ENCODE results near the gene TAS2R40. TPM values are rescaled to one million over a fixed set of nuclear protein-coding genes. Genes with fewer than 3 reads are reported as not detected.

TAS2R40 gene
- total RNA-seq, 1 experiment from 2014 or later: not detected

GRCh38 chr7:143265017-143265693, 43.3 kb downstream of the TAS2R40 start:
- peaks cover 5 to 10% of the 10 kb centered on the region in 2 experiments; a peak in 3 of 4 replicates for H3K36me3 ChIP-seq (ENCODE audit: control insufficient read depth in 1 of 2, insufficient read depth in 2 of 2, low read length in 2 of 2)
- no peak overlapping the region for H2AFZ ChIP-seq (ENCODE audit: low read depth, low read length, poor library complexity, severe bottlenecking)
- H3K9me2 ChIP-seq (ENCODE audit: insufficient read depth): no peaks in the 10 kb centered on the region
- H3K4me3 ChIP-seq (replicated peaks in 1 of 2; ENCODE audit: low read depth in 1 of 2, low read length in 2 of 2): no peak overlapping the region
- H3K4me2 ChIP-seq (ENCODE audit: low read length): no peak overlapping the region
- no peak for ATAC-seq
- no peak overlapping the region for H3K27ac ChIP-seq (ENCODE audit: low read depth, low read length)
- no TSS peak for BruUV-seq (replicated peaks)
- intact Hi-C loops (cut with micrococcal nuclease): loop anchor here (2.0 kb wide), 1 partner anchor 20 kb away; the partner anchor contains the start of gene TMEM139
- H3K9ac ChIP-seq (ENCODE audit: low read length): no peak overlapping the region
- POLR2A ChIA-PET: no interaction called here
- TF ChIP-seq SRF (IDR thresholded peaks at IDR 0.05; ENCODE audit: low read depth) (no peak), FOSL1 (IDR thresholded peaks at IDR 0.05; ENCODE audit: low read depth) (no peak), TCF7L2 (IDR thresholded peaks at IDR 0.05; ENCODE audit: borderline replicate concordance, extremely low read depth, insufficient read depth, insufficient read length) (no peak), RAD21 (IDR thresholded peaks at IDR 0.05; ENCODE audit: low read depth) (no peak), CEBPB (IDR thresholded peaks at IDR 0.05; ENCODE audit: low read depth) (no peak), POLR2A (IDR thresholded peaks at IDR 0.05; ENCODE audit: borderline replicate concordance, extremely low read depth, insufficient read depth, insufficient read length) (no peak), JUND (IDR thresholded peaks at IDR 0.05) (no peak), SP1 (IDR thresholded peaks at IDR 0.05; ENCODE audit: low read depth) (no peak), EGR1 (IDR thresholded peaks at IDR 0.05; ENCODE audit: low read depth) (no peak)
- H3K9me3 ChIP-seq (ENCODE audit: control insufficient read depth in 1 of 2, insufficient read depth in 1 of 2, low read depth in 1 of 2, low read length in 2 of 2): no peaks in the 10 kb centered on the region
- peaks cover 3 to 18% of the 10 kb centered on the region in 2 experiments; a peak in 3 of 4 replicates for H3K4me1 ChIP-seq (ENCODE audit: control insufficient read depth in 1 of 2, insufficient read depth in 2 of 2, low read length in 2 of 2)
- DNase-seq (ENCODE audit: low read depth, low spot score): no peak
- H3K79me2 ChIP-seq (ENCODE audit: insufficient read depth, low read length): peaks cover 11% of the 10 kb centered on the region; the same call in 1 of the 2 replicates
- CTCF ChIA-PET: no interaction called here
- H4K20me1 ChIP-seq (ENCODE audit: insufficient read depth): no peaks in the 10 kb centered on the region
- RAD21 ChIA-PET (ENCODE audit: low non-redundant PET in 1 of 2, low total read pairs in 2 of 2, uncharacterized antibody in 2 of 2, unreplicated experiment in 2 of 2): no interaction called here
- no peaks in the 10 kb centered on the region for H3K27me3 ChIP-seq (ENCODE audit: insufficient read depth, low read length)

GRCh38 chr7:143269251-143269650, 47.4 kb downstream of the TAS2R40 start:
- Histone ChIP-seq H3K9me3 (ENCODE audit: control insufficient read depth in 1 of 2, insufficient read depth in 1 of 2, low read depth in 1 of 2, low read length in 2 of 2) (no peaks in the 10 kb centered on the region), H3K27ac (ENCODE audit: low read depth, low read length) (no peak overlapping the region), H4K20me1 (ENCODE audit: insufficient read depth) (no peaks in the 10 kb centered on the region), H3K4me2 (ENCODE audit: low read length) (no peak overlapping the region), H3K79me2 (ENCODE audit: insufficient read depth, low read length) (peaks cover 4% of the 10 kb centered on the region; the same call in 1 of the 2 replicates), H2AFZ (ENCODE audit: low read depth, low read length, poor library complexity, severe bottlenecking) (no peak overlapping the region), H3K4me3 (replicated peaks in 1 of 2; ENCODE audit: low read depth in 1 of 2, low read length in 2 of 2) (no peak overlapping the region), H3K27me3 (ENCODE audit: insufficient read depth, low read length) (no peaks in the 10 kb centered on the region), H3K4me1 (ENCODE audit: control insufficient read depth in 1 of 2, insufficient read depth in 2 of 2, low read length in 2 of 2) (peaks cover 0 to 4% of the 10 kb centered on the region in 2 experiments; a peak in 1 of 4 replicates), H3K36me3 (ENCODE audit: control insufficient read depth in 1 of 2, insufficient read depth in 2 of 2, low read length in 2 of 2) (peaks cover 5 to 10% of the 10 kb centered on the region in 2 experiments; a peak in 3 of 4 replicates), H3K9me2 (ENCODE audit: insufficient read depth) (no peaks in the 10 kb centered on the region), H3K9ac (ENCODE audit: low read length) (no peak overlapping the region)
- CTCF ChIA-PET: no interaction called here
- intact Hi-C loops (cut with micrococcal nuclease): no loop called here
- RAD21 ChIA-PET (ENCODE audit: low non-redundant PET in 1 of 2, low total read pairs in 2 of 2, uncharacterized antibody in 2 of 2, unreplicated experiment in 2 of 2): no interaction called here
- no peak for ATAC-seq
- BruUV-seq (replicated peaks): no TSS peak
- POLR2A ChIA-PET: no interaction called here
- no peak for DNase-seq (ENCODE audit: low read depth, low spot score)
- TF ChIP-seq SRF (IDR thresholded peaks at IDR 0.05; ENCODE audit: low read depth) (no peak), ZBTB33 (IDR thresholded peaks at IDR 0.05; ENCODE audit: extremely low read depth, insufficient replicate concordance, low read length) (no peak), ZNF274 (IDR thresholded peaks at IDR 0.05; ENCODE audit: low read depth, low read length) (no peak), FOSL1 (IDR thresholded peaks at IDR 0.05; ENCODE audit: low read depth) (no peak), CTCF (IDR thresholded peaks at IDR 0.05 in 2 of 3, conservative IDR thresholded peaks at IDR 0.05 in 1 of 3; ENCODE audit: borderline replicate concordance in 1 of 3, insufficient read depth in 1 of 3, low read depth in 2 of 3, low read length in 2 of 3) (no peak), EZH2phosphoT487 (IDR thresholded peaks at IDR 0.05; ENCODE audit: borderline replicate concordance) (no peak), JUND (IDR thresholded peaks at IDR 0.05) (no peak)

Measured in HCT116 (cell line).